Measurements from ENCODE around the gene MCM9.

MCM9 gene

GRCh38 chr6:118923035-118923434, 11.9 kb downstream of the MCM9 start:
- Histone ChIP-seq H3K27ac (ENCODE audit: low read depth, low read length) (no peak overlapping the region), H3K27me3 (ENCODE audit: control insufficient read depth, insufficient read depth, low read length) (no peaks in the 10 kb centered on the region), H3K4me1 (ENCODE audit: control insufficient read depth, insufficient read depth, low read length) (no peaks in the 10 kb centered on the region), H3K4me3 (ENCODE audit: low read length) (no peak overlapping the region), H3K36me3 (ENCODE audit: control insufficient read depth, insufficient read depth, low read length) (peaks cover 10% of the 10 kb centered on the region), H3K9ac (ENCODE audit: low read length) (no peak overlapping the region)

GRCh38 chr6:118921084-118921483, 13.9 kb downstream of the MCM9 start:
- Histone ChIP-seq H3K4me1 (ENCODE audit: control insufficient read depth, insufficient read depth, low read length) (no peaks in the 10 kb centered on the region), H3K27me3 (ENCODE audit: control insufficient read depth, insufficient read depth, low read length) (no peaks in the 10 kb centered on the region), H3K27ac (ENCODE audit: low read depth, low read length) (no peak overlapping the region), H3K36me3 (ENCODE audit: control insufficient read depth, insufficient read depth, low read length) (peaks cover 10% of the 10 kb centered on the region), H3K9ac (ENCODE audit: low read length) (no peak overlapping the region), H3K4me3 (ENCODE audit: low read length) (no peak overlapping the region)

- Histone ChIP-seq H3K9ac (ENCODE audit: low read length) (no peak overlapping the region), H3K27ac (ENCODE audit: low read depth, low read length) (no peak overlapping the region), H3K27me3 (ENCODE audit: control insufficient read depth, insufficient read depth, low read length) (no peaks in the 10 kb centered on the region), H3K4me3 (ENCODE audit: low read length) (no peak overlapping the region), H3K4me1 (ENCODE audit: control insufficient read depth, insufficient read depth, low read length) (no peaks in the 10 kb centered on the region), H3K36me3 (ENCODE audit: control insufficient read depth, insufficient read depth, low read length) (peaks cover 12% of the 10 kb centered on the region)
Measured at GRCh38 chr6:118918329-118918725, 16.6 kb downstream of the MCM9 start.

- H3K36me3 ChIP-seq (ENCODE audit: control insufficient read depth, insufficient read depth, low read length), result peaks cover 12% of the 10 kb centered on the region
Measured at GRCh38 chr6:118917546-118918328, 17.2 kb downstream of the MCM9 start.

GRCh38 chr6:118914598-118914997, 20.4 kb downstream of the MCM9 start:
- H3K4me1 ChIP-seq (ENCODE audit: control insufficient read depth, insufficient read depth, low read length), result no peaks in the 10 kb centered on the region
- no peak overlapping the region for H3K27ac ChIP-seq (ENCODE audit: low read depth, low read length)
- H3K9ac ChIP-seq (ENCODE audit: low read length), result no peak overlapping the region
- H3K36me3 ChIP-seq (ENCODE audit: control insufficient read depth, insufficient read depth, low read length), result peaks cover 9% of the 10 kb centered on the region
- no peak overlapping the region for H3K4me3 ChIP-seq (ENCODE audit: low read length)
- H3K27me3 ChIP-seq (ENCODE audit: control insufficient read depth, insufficient read depth, low read length), result no peaks in the 10 kb centered on the region

More at GRCh38 chr6:118917546-118918328, 17.2 kb downstream of the MCM9 start:
- H3K9ac ChIP-seq (ENCODE audit: low read length), result no peak overlapping the region
- H3K27ac ChIP-seq (ENCODE audit: low read depth, low read length), result no peak overlapping the region
- no peak overlapping the region for H3K4me3 ChIP-seq (ENCODE audit: low read length)
- H3K27me3 ChIP-seq (ENCODE audit: control insufficient read depth, insufficient read depth, low read length), result no peaks in the 10 kb centered on the region
- H3K4me1 ChIP-seq (ENCODE audit: control insufficient read depth, insufficient read depth, low read length), result no peaks in the 10 kb centered on the region

- Histone ChIP-seq H3K27ac (ENCODE audit: low read depth, low read length) (no peak overlapping the region), H3K9ac (ENCODE audit: low read length) (no peak overlapping the region), H3K36me3 (ENCODE audit: control insufficient read depth, insufficient read depth, low read length) (peaks cover 10% of the 10 kb centered on the region), H3K4me1 (ENCODE audit: control insufficient read depth, insufficient read depth, low read length) (no peaks in the 10 kb centered on the region), H3K27me3 (ENCODE audit: control insufficient read depth, insufficient read depth, low read length) (no peaks in the 10 kb centered on the region), H3K4me3 (ENCODE audit: low read length) (no peak overlapping the region)
Measured at GRCh38 chr6:118913161-118913560, 21.8 kb downstream of the MCM9 start.

- H3K9ac ChIP-seq (ENCODE audit: low read length), result no peak overlapping the region
- H3K4me3 ChIP-seq (ENCODE audit: low read length), result no peak overlapping the region
- H3K27ac ChIP-seq (ENCODE audit: low read depth, low read length), result no peak overlapping the region
- no peaks in the 10 kb centered on the region for H3K4me1 ChIP-seq (ENCODE audit: control insufficient read depth, insufficient read depth, low read length)
- peaks cover 13% of the 10 kb centered on the region for H3K36me3 ChIP-seq (ENCODE audit: control insufficient read depth, insufficient read depth, low read length)
- H3K27me3 ChIP-seq (ENCODE audit: control insufficient read depth, insufficient read depth, low read length), result no peaks in the 10 kb centered on the region
Measured at GRCh38 chr6:118912646-118913045, 22.3 kb downstream of the MCM9 start.

GRCh38 chr6:118908441-118908840, 26.5 kb downstream of the MCM9 start:
- no peak overlapping the region for H3K4me3 ChIP-seq (ENCODE audit: low read length)
- no peak overlapping the region for H3K27ac ChIP-seq (ENCODE audit: low read depth, low read length)
- H3K27me3 ChIP-seq (ENCODE audit: control insufficient read depth, insufficient read depth, low read length), result no peaks in the 10 kb centered on the region
- peaks cover 12% of the 10 kb centered on the region for H3K36me3 ChIP-seq (ENCODE audit: control insufficient read depth, insufficient read depth, low read length)
- no peaks in the 10 kb centered on the region for H3K4me1 ChIP-seq (ENCODE audit: control insufficient read depth, insufficient read depth, low read length)
- no peak overlapping the region for H3K9ac ChIP-seq (ENCODE audit: low read length)

GRCh38 chr6:118905851-118906250, 29.1 kb downstream of the MCM9 start:
- no peaks in the 10 kb centered on the region for H3K4me1 ChIP-seq (ENCODE audit: control insufficient read depth, insufficient read depth, low read length)
- H3K27me3 ChIP-seq (ENCODE audit: control insufficient read depth, insufficient read depth, low read length), result no peaks in the 10 kb centered on the region
- H3K9ac ChIP-seq (ENCODE audit: low read length), result no peak overlapping the region
- peaks cover 12% of the 10 kb centered on the region for H3K36me3 ChIP-seq (ENCODE audit: control insufficient read depth, insufficient read depth, low read length)
- no peak overlapping the region for H3K4me3 ChIP-seq (ENCODE audit: low read length)
- no peak overlapping the region for H3K27ac ChIP-seq (ENCODE audit: low read depth, low read length)

GRCh38 chr6:118905084-118905483, 29.9 kb downstream of the MCM9 start:
- H3K4me3 ChIP-seq (ENCODE audit: low read length), result no peak overlapping the region
- no peak overlapping the region for H3K9ac ChIP-seq (ENCODE audit: low read length)
- H3K4me1 ChIP-seq (ENCODE audit: control insufficient read depth, insufficient read depth, low read length), result no peaks in the 10 kb centered on the region
- H3K27me3 ChIP-seq (ENCODE audit: control insufficient read depth, insufficient read depth, low read length), result no peaks in the 10 kb centered on the region
- H3K27ac ChIP-seq (ENCODE audit: low read depth, low read length), result no peak overlapping the region
- H3K36me3 ChIP-seq (ENCODE audit: control insufficient read depth, insufficient read depth, low read length), result peaks cover 12% of the 10 kb centered on the region

- Histone ChIP-seq H3K27ac (ENCODE audit: low read depth, low read length) (no peak overlapping the region), H3K9ac (ENCODE audit: low read length) (no peak overlapping the region), H3K36me3 (ENCODE audit: control insufficient read depth, insufficient read depth, low read length) (peaks cover 10% of the 10 kb centered on the region), H3K27me3 (ENCODE audit: control insufficient read depth, insufficient read depth, low read length) (no peaks in the 10 kb centered on the region), H3K4me1 (ENCODE audit: control insufficient read depth, insufficient read depth, low read length) (no peaks in the 10 kb centered on the region), H3K4me3 (ENCODE audit: low read length) (no peak overlapping the region)
Measured at GRCh38 chr6:118903691-118904090, 31.3 kb downstream of the MCM9 start.

- Histone ChIP-seq H3K4me1 (ENCODE audit: control insufficient read depth, insufficient read depth, low read length) (no peaks in the 10 kb centered on the region), H3K4me3 (ENCODE audit: low read length) (no peak overlapping the region), H3K9ac (ENCODE audit: low read length) (no peak overlapping the region), H3K27ac (ENCODE audit: low read depth, low read length) (no peak overlapping the region), H3K36me3 (ENCODE audit: control insufficient read depth, insufficient read depth, low read length) (peaks cover 10% of the 10 kb centered on the region), H3K27me3 (ENCODE audit: control insufficient read depth, insufficient read depth, low read length) (no peaks in the 10 kb centered on the region)
Measured at GRCh38 chr6:118903138-118903537, 31.8 kb downstream of the MCM9 start.

- Histone ChIP-seq H3K4me3 (ENCODE audit: low read length) (no peak overlapping the region), H3K36me3 (ENCODE audit: control insufficient read depth, insufficient read depth, low read length) (peaks cover 7% of the 10 kb centered on the region), H3K9ac (ENCODE audit: low read length) (no peak overlapping the region), H3K27ac (ENCODE audit: low read depth, low read length) (no peak overlapping the region), H3K27me3 (ENCODE audit: control insufficient read depth, insufficient read depth, low read length) (no peaks in the 10 kb centered on the region), H3K4me1 (ENCODE audit: control insufficient read depth, insufficient read depth, low read length) (no peaks in the 10 kb centered on the region)
Measured at GRCh38 chr6:118902726-118903125, 32.2 kb downstream of the MCM9 start.
